Calu3 (cell line): ENCODE data around the gene CPB1. TPM values are rescaled to one million over a fixed set of nuclear protein-coding genes. Genes with fewer than 3 reads are reported as not detected.

Source experiments
- BruUV-seq: library from RNA; stranded (reverse); fragments of 400-500 nt; replicated peaks from 2 replicates; lab custom pipeline; 2021; lab: Mats Ljungman, UMichigan
- CTCF ChIA-PET: fragments of 300-600 bp; sonication (Branson Sonifier 250); formaldehyde crosslinking; loops from one replicate; lab custom pipeline; 2022; ENCODE audit warnings: antibody characterized with exemption; lab: Charles Lee
- DNase-seq: peaks from one replicate; pipeline ENCODE4 v3.0.0; 2022
- H3K27ac Mint-ChIP-seq: one replicate; pipeline ENCODE4 v1.8.0; 2022; ENCODE audit warnings: mixed read lengths; ENCODE audit not compliant: unreplicated experiment
- H3K27me3 Mint-ChIP-seq: one replicate; pipeline ENCODE4 v1.8.0; 2022; ENCODE audit warnings: mixed read lengths; ENCODE audit not compliant: unreplicated experiment
- H3K36me3 Mint-ChIP-seq: one replicate; pipeline ENCODE4 v1.8.0; 2022; ENCODE audit warnings: mild to moderate bottlenecking, moderate library complexity, mixed read lengths; ENCODE audit not compliant: insufficient read depth, unreplicated experiment
- H3K4me1 Mint-ChIP-seq: one replicate; pipeline ENCODE4 v1.8.0; 2022; ENCODE audit warnings: mild to moderate bottlenecking, low read depth, mixed read lengths; ENCODE audit not compliant: unreplicated experiment
- H3K4me3 Mint-ChIP-seq: one replicate; pipeline ENCODE4 v1.8.0; 2022; ENCODE audit warnings: mild to moderate bottlenecking, low read depth, moderate library complexity, mixed read lengths; ENCODE audit not compliant: unreplicated experiment
- H3K9me3 Mint-ChIP-seq: one replicate; pipeline ENCODE4 v1.8.0; 2022; ENCODE audit warnings: low read depth, mixed read lengths; ENCODE audit not compliant: unreplicated experiment
- intact Hi-C: fragments of 100-400 bp; cut with micrococcal nuclease; formaldehyde crosslinking; loops from one replicate; pipeline ENCODE4 v1.10.0; 2022; ENCODE audit not compliant: unreplicated experiment
- total RNA-seq: library from RNA; stranded (reverse); gene quantifications from 2 replicates; pipeline ENCODE4 v1.2.3, GENCODE V29; 2022
- TF ChIP-seq, protein P1 (sequence below): fragments of 200-600 bp; IDR thresholded peaks from one replicate; pipeline ENCODE4 v1.8.0; 2022; ENCODE audit warnings: antibody characterized with exemption; ENCODE audit not compliant: unreplicated experiment

CPB1 gene
- total RNA-seq, 1 experiment from 2014 or later: not detected

DNA sequence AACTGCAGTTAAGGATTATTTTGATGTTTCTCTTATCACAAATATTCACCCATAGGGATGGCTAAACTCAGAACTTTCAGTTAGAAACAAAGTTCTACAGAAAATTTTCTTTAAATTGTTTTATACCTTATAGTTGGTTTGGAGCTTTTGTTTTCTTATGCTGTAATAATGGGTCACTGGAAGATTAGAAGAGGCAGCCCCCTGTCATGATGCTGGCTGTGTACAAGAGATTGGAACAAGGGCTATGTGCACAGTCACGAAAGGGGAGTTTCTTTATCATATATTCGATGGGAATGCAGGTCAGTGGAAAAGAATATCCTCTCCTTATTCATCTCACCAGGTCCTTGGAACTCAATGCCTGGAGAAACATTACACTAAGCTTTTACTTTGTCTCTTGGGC lies 25.5 kb downstream of the CPB1 start:
- no peaks in the 10 kb centered on the region for H3K36me3 Mint-ChIP-seq
- no peak for DNase-seq
- CTCF ChIA-PET: interaction anchor here (0.6 kb wide), 2 partner anchors 121 to 473 kb away, joined by 4 to 5 read pairs; no protein-coding TSS in a partner anchor
- H3K9me3 Mint-ChIP-seq: no peaks in the 10 kb centered on the region
- no peak overlapping the region for H3K4me3 Mint-ChIP-seq
- no peaks in the 10 kb centered on the region for H3K4me1 Mint-ChIP-seq
- TF ChIP-seq, protein P1, sequence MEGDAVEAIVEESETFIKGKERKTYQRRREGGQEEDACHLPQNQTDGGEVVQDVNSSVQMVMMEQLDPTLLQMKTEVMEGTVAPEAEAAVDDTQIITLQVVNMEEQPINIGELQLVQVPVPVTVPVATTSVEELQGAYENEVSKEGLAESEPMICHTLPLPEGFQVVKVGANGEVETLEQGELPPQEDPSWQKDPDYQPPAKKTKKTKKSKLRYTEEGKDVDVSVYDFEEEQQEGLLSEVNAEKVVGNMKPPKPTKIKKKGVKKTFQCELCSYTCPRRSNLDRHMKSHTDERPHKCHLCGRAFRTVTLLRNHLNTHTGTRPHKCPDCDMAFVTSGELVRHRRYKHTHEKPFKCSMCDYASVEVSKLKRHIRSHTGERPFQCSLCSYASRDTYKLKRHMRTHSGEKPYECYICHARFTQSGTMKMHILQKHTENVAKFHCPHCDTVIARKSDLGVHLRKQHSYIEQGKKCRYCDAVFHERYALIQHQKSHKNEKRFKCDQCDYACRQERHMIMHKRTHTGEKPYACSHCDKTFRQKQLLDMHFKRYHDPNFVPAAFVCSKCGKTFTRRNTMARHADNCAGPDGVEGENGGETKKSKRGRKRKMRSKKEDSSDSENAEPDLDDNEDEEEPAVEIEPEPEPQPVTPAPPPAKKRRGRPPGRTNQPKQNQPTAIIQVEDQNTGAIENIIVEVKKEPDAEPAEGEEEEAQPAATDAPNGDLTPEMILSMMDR: no peak
- H3K27me3 Mint-ChIP-seq: no peaks in the 10 kb centered on the region
- no peak overlapping the region for H3K27ac Mint-ChIP-seq
- no TSS peak for BruUV-seq
- intact Hi-C loops: no loop called here

DNA sequence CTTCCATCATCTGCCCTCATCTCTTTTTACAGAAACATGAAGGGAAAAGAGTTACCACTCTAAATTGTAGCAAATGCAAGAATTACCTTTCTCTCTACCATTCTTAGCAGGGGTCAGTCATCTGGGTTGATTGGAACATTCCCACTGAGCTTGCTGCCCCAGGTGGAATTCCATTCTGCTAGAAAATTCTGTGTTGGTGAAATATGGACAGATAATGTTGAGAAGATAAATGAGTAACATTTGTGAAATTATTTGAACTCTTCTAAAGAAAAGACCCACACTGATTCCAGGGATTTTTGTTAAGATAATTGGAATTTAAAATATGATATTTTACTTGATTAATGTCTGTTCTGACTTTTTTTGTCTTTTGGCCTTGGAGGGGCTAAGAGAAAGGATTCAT lies 26.4 kb downstream of the CPB1 start:
- Mint-ChIP-seq H3K4me1 (no peaks in the 10 kb centered on the region), H3K27ac (no peak overlapping the region), H3K9me3 (no peaks in the 10 kb centered on the region), H3K4me3 (no peak overlapping the region), H3K27me3 (no peaks in the 10 kb centered on the region), H3K36me3 (no peaks in the 10 kb centered on the region)
- no peak for DNase-seq
- intact Hi-C loops: no loop called here
- no TSS peak for BruUV-seq
- TF ChIP-seq, protein P1: no peak
- CTCF ChIA-PET: no interaction called here

- no peak for DNase-seq
- H3K36me3 Mint-ChIP-seq: no peaks in the 10 kb centered on the region
- BruUV-seq: no TSS peak
- TF ChIP-seq, protein P1: no peak
- intact Hi-C loops: no loop called here
- H3K9me3 Mint-ChIP-seq: no peaks in the 10 kb centered on the region
- no peak overlapping the region for H3K27ac Mint-ChIP-seq
- no peak overlapping the region for H3K4me3 Mint-ChIP-seq
- H3K4me1 Mint-ChIP-seq: no peaks in the 10 kb centered on the region
- CTCF ChIA-PET: interaction anchor here (0.6 to 1.0 kb wide), 3 partner anchors 15 to 110 kb away, joined by 4 to 6 read pairs (median 6); no protein-coding TSS in a partner anchor
- H3K27me3 Mint-ChIP-seq: no peaks in the 10 kb centered on the region
Observed at GRCh38 chr3:148856384-148856783, 28.8 kb downstream of the CPB1 start.

DNA sequence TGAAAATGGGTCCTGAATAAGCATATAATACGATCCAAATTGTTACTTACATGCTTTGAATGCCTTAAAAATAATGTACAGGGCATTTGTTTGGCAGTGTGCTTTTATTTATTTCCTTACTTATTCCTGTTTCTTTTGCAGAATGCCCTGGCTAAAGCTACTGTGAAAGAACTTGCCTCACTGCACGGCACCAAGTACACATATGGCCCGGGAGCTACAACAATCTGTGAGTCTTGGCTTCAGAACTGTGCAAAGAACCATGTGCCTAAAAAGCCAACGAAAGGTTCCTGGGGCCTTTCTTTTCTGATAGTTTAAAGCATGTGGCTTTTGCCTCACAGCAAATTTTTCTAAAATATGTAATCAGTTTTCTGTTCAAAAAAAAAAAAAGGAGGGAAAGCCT lies 29.7 kb downstream of the CPB1 start:
- no peak overlapping the region for H3K4me3 Mint-ChIP-seq
- no TSS peak for BruUV-seq
- TF ChIP-seq, protein P1: no peak
- H3K27me3 Mint-ChIP-seq: no peaks in the 10 kb centered on the region
- H3K27ac Mint-ChIP-seq: no peak overlapping the region
- no peaks in the 10 kb centered on the region for H3K9me3 Mint-ChIP-seq
- intact Hi-C loops: no loop called here
- no peaks in the 10 kb centered on the region for H3K36me3 Mint-ChIP-seq
- CTCF ChIA-PET: interaction anchor here (0.6 to 1.2 kb wide), 3 partner anchors 11 to 329 kb away, joined by 3 to 6 read pairs (median 3); no protein-coding TSS in a partner anchor
- no peak for DNase-seq
- H3K4me1 Mint-ChIP-seq: no peaks in the 10 kb centered on the region
